Transverse colon (tissue), 3 donors: ENCODE data around the gene KAT8.

Experiments
- CTCF ChIP-seq, 5 experiments: fragments of 200-600 bp in 3 of 5; fragments of 450-650 bp in 2 of 5; sonication (generic) in 3 of 5; IDR thresholded peaks; 1 replicate in 2 of 5; 2 replicates in 3 of 5; pipeline ENCODE4 v1.5.1; 2016 to 2017; ENCODE audit warnings: antibody characterized with exemption in 5 of 5, inconsistent platforms in 3 of 5, mild to moderate bottlenecking in 2 of 5, moderate library complexity in 1 of 5
- EP300 ChIP-seq: sonication (generic); formaldehyde crosslinking; IDR thresholded peaks from one replicate; pipeline ENCODE4 v1.6.1; 2017; ENCODE audit warnings: antibody characterized with exemption, low read depth
- POLR2A ChIP-seq: fragments of 450-650 bp; IDR thresholded peaks from one replicate; pipeline ENCODE4 v1.6.1; 2016; ENCODE audit warnings: antibody characterized with exemption, mild to moderate bottlenecking, moderate library complexity

- TF ChIP-seq CTCF (IDR thresholded peaks at IDR 0.05) (no peak), EP300 (no peak), POLR2A (no peak)
Measured at GRCh38 chr16:31088459-31089183, 28.8 kb upstream of the KAT8 start, which contains the start of gene PRSS53.
